B cell (primary cell): ENCODE data around the gene NKAIN2. TPM values are rescaled to one million over a fixed set of nuclear protein-coding genes. Genes with fewer than 3 reads are reported as not detected.

Source experiments
- ATAC-seq: fragments of 200-7000 bp; cut with Tn5 transposase; one replicate; pipeline ENCODE4 v1.10.0; 2021; ENCODE audit warnings: low read depth, mild to moderate bottlenecking, moderate number of reproducible peaks, moderate library complexity
- CTCF ChIA-PET: fragments of 350-600 bp; sonication (Branson Sonifier 250); formaldehyde crosslinking; loops from one replicate; lab custom pipeline; 2021; ENCODE audit warnings: antibody characterized with exemption, inconsistent platforms; lab: Charles Lee
- POLR2A ChIA-PET: fragments of 350-600 bp; sonication (Branson Sonifier 250); formaldehyde crosslinking; loops from one replicate; lab custom pipeline; 2021; ENCODE audit warnings: antibody characterized with exemption; lab: Charles Lee
- DNase-seq: peaks from one replicate; pipeline ENCODE4 v3.0.0; 2013
- H2AFZ ChIP-seq: 2 replicates; pipeline ENCODE4 v1.6.1; 2012; ENCODE audit warnings: mild to moderate bottlenecking, low read depth, low read length; ENCODE audit not compliant: insufficient read depth, poor library complexity, severe bottlenecking
- H3K27ac ChIP-seq, 2 donors: 1 replicate in 1 of 2; 2 replicates in 1 of 2; pipeline ENCODE4 v1.5.1; 2012 to 2013; ENCODE audit warnings: low read length in 2 of 2, mild to moderate bottlenecking in 2 of 2, moderate library complexity in 1 of 2
- H3K27me3 ChIP-seq, 4 experiments: fragments of 200-600 bp in 1 of 4; sonication (generic) in 1 of 4; replicated peaks in 1 of 4; 1 replicate in 2 of 4; 2 replicates in 2 of 4; pipeline versions ENCODE4 v1.6.1 to v1.7.0; 2013 to 2016; ENCODE audit warnings: low read length in 3 of 4, mild to moderate bottlenecking in 2 of 4, mixed read lengths in 1 of 4, moderate library complexity in 1 of 4; ENCODE audit not compliant: insufficient read depth in 4 of 4, control insufficient read depth in 3 of 4; ENCODE audit errors: control extremely low read depth in 1 of 4
- H3K36me3 ChIP-seq, 2 experiments: replicated peaks in 1 of 2; 1 replicate in 1 of 2; 2 replicates in 1 of 2; pipeline versions ENCODE4 v1.6.1 to v1.7.1; 2013; ENCODE audit warnings: low read length in 1 of 2; ENCODE audit not compliant: insufficient read depth in 2 of 2, control insufficient read depth in 1 of 2; ENCODE audit errors: control extremely low read depth in 1 of 2, extremely low read depth in 1 of 2
- H3K4me1 ChIP-seq, 2 donors: fragments of 200-600 bp in 1 of 2; sonication (generic) in 1 of 2; 1 replicate in 1 of 2; 2 replicates in 1 of 2; pipeline versions ENCODE4 v1.5.1 to v1.6.1; 2013 to 2017; ENCODE audit warnings: low read length in 2 of 2; ENCODE audit not compliant: control insufficient read depth in 2 of 2, insufficient read depth in 2 of 2
- H3K4me2 ChIP-seq: replicated peaks from 2 replicates; pipeline ENCODE3; 2012; ENCODE audit warnings: mild to moderate bottlenecking, low read depth, low read length; ENCODE audit not compliant: poor library complexity, severe bottlenecking
- H3K4me3 ChIP-seq, 5 experiments: fragments of 200-600 bp in 1 of 5; sonication (generic) in 1 of 5; 1 replicate in 3 of 5; 2 replicates in 2 of 5; pipeline versions ENCODE4 v1.5.1 to v1.7.0; 2011 to 2016; ENCODE audit warnings: low read length in 4 of 5, mild to moderate bottlenecking in 4 of 5, low read depth in 2 of 5, control low read depth in 1 of 5, moderate library complexity in 1 of 5; ENCODE audit not compliant: insufficient read depth in 1 of 5; ENCODE audit errors: control extremely low read depth in 1 of 5, extremely low read depth in 1 of 5
- H3K79me2 ChIP-seq: fragments of 200-600 bp; sonication (generic); one replicate; pipeline ENCODE4 v1.6.0; 2016; ENCODE audit warnings: low read length; ENCODE audit not compliant: control insufficient read depth, insufficient read depth
- H3K9ac ChIP-seq: fragments of 200-600 bp; sonication (generic); 2 replicates; pipeline ENCODE4 v1.6.1; 2017; ENCODE audit warnings: mild to moderate bottlenecking, low read length, moderate library complexity
- H3K9me3 ChIP-seq, 3 donors: one replicate each; pipeline versions ENCODE4 v1.6.1 to v1.7.1; 2013; ENCODE audit warnings: low read length in 2 of 3; ENCODE audit not compliant: control insufficient read depth in 2 of 3, insufficient read depth in 1 of 3; ENCODE audit errors: control extremely low read depth in 1 of 3
- H4K20me1 ChIP-seq: 2 replicates; pipeline ENCODE4 v1.6.0; 2012; ENCODE audit warnings: mild to moderate bottlenecking, low read length; ENCODE audit not compliant: insufficient read depth, control insufficient read depth, poor library complexity, severe bottlenecking
- H3K27ac Mint-ChIP-seq: one replicate; pipeline ENCODE4 v1.8.0; 2021; ENCODE audit warnings: mixed read lengths
- H3K27me3 Mint-ChIP-seq: one replicate; pipeline ENCODE4 v1.8.0; 2021; ENCODE audit warnings: mixed read lengths
- H3K4me1 Mint-ChIP-seq: one replicate; pipeline ENCODE4 v1.8.0; 2021; ENCODE audit warnings: mixed read lengths
- H3K4me3 Mint-ChIP-seq: one replicate; pipeline ENCODE4 v1.8.0; 2021; ENCODE audit warnings: mixed read lengths
- H3K9me3 Mint-ChIP-seq: one replicate; pipeline ENCODE4 v1.8.0; 2022; ENCODE audit warnings: mixed read lengths; ENCODE audit not compliant: insufficient read depth
- CTCF ChIP-seq: fragments of 200-600 bp; IDR thresholded peaks from one replicate; pipeline ENCODE4 v1.8.0; 2022; ENCODE audit warnings: antibody characterized with exemption, mild to moderate bottlenecking
- EZH2 ChIP-seq: IDR thresholded peaks from 2 replicates; pipeline ENCODE4 v1.6.1; 2012; ENCODE audit warnings: borderline replicate concordance, low read depth, mild to moderate bottlenecking, moderate library complexity, low read length; ENCODE audit not compliant: insufficient read depth, poor library complexity, severe bottlenecking
- WGBS: methylation state at CpG from one replicate; pipeline ENCODE4 v1.1.5; 2013; ENCODE audit warnings: missing lambda C conversion rate; ENCODE audit not compliant: insufficient coverage; 5-methylcytosine and 5-hydroxymethylcytosine counted together
- intact Hi-C: fragments of 100-400 bp; cut with micrococcal nuclease; formaldehyde crosslinking; loops from one replicate; pipeline ENCODE4 v1.10.0; 2022
- polyA plus RNA-seq: library from polyadenylated mRNA; depleted of rRNA; stranded (reverse); fragments of >200 nt; gene quantifications from 2 replicates; pipeline ENCODE4 v1.2.3, GENCODE V29; 2012
- total RNA-seq, 2 donors: library from RNA; stranded (reverse); fragments of 120-200 nt in 1 of 2; gene quantifications; 1 replicate in 1 of 2; 2 replicates in 1 of 2; pipeline versions ENCODE4 v1.2.3 to v1.2.4, GENCODE V29; 2013 to 2022

The NKAIN2 gene
- total and polyA plus RNA-seq, 2 donors (not counting 1 experiment from before 2014, with no cell fraction given) = not detected

DNA sequence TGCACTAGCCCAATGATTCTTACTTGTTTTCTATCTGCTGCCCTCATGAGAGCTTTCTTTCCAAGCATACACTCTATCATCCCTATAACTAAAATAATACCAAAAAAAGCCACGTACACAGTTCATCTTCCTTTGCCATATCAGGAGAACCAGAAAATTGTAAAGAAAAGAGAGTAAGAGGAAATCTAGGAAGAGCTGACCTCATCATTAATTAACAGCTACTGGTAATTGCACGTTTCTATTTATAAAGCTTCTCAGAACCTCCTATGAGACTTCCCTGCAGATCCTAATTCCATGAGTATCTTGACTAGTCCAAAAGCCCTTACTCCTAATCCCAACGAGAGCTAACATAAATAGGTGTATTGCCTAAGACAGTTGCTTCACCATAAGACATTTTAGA lies 967.1 kb downstream of the NKAIN2 start:
- Mint-ChIP-seq H3K4me1 (no peaks in the 10 kb centered on the region), H3K27me3 (no peaks in the 10 kb centered on the region), H3K9me3 (no peaks in the 10 kb centered on the region), H3K4me3 (no peak overlapping the region), H3K27ac (no peak overlapping the region)
- Histone ChIP-seq H3K36me3 (no peaks in the 10 kb centered on the region), H3K27me3 (no peaks in the 10 kb centered on the region), H3K9ac (no peak overlapping the region), H3K27ac (no peak overlapping the region), H2AFZ (no peak overlapping the region), H3K4me2 (no peak overlapping the region), H3K79me2 (no peaks in the 10 kb centered on the region), H4K20me1 (no peaks in the 10 kb centered on the region), H3K4me1 (no peaks in the 10 kb centered on the region), H3K9me3 (no peaks in the 10 kb centered on the region), H3K4me3 (no peak overlapping the region)
- no peak for TF ChIP-seq CTCF
- TF ChIP-seq EZH2 = no peak
- DNase-seq = no peak
- no CpG with 5 or more reads among the region's 3 CpGs for WGBS
- intact Hi-C loops = no loop called here
- POLR2A ChIA-PET = no interaction called here
- ATAC-seq = no peak
- CTCF ChIA-PET = no interaction called here

GRCh38 chr6:124772733-124773319 lies 969.2 kb downstream of the NKAIN2 start:
- no peak for DNase-seq
- Histone ChIP-seq H4K20me1 (no peaks in the 10 kb centered on the region), H3K4me2 (no peak overlapping the region), H3K9ac (no peak overlapping the region), H3K9me3 (no peaks in the 10 kb centered on the region), H3K27ac (no peak overlapping the region), H3K27me3 (no peaks in the 10 kb centered on the region), H3K4me1 (no peaks in the 10 kb centered on the region), H2AFZ (no peak overlapping the region), H3K36me3 (no peaks in the 10 kb centered on the region), H3K4me3 (no peak overlapping the region), H3K79me2 (no peaks in the 10 kb centered on the region)
- ChIA-PET CTCF (no interaction called here), POLR2A (no interaction called here)
- Mint-ChIP-seq H3K4me1 (no peaks in the 10 kb centered on the region), H3K9me3 (no peaks in the 10 kb centered on the region), H3K27me3 (no peaks in the 10 kb centered on the region), H3K27ac (no peak overlapping the region), H3K4me3 (no peak overlapping the region)
- ATAC-seq = no peak
- no CpG with 5 or more reads among the region's 3 CpGs for WGBS
- TF ChIP-seq EZH2 (no peak), CTCF (no peak)
- intact Hi-C loops = no loop called here
